IPS-15b (cell line): ENCODE measurements around the gene CLDN20.

Experiments used
- H3K27me3 ChIP-seq: one replicate; pipeline ENCODE4 v1.6.1; 2013; ENCODE audit warnings: low read length; ENCODE audit not compliant: control insufficient read depth, insufficient read depth
- H3K36me3 ChIP-seq: one replicate; pipeline ENCODE4 v1.6.1; 2013; ENCODE audit warnings: low read length; ENCODE audit not compliant: control insufficient read depth, insufficient read depth
- H3K4me1 ChIP-seq: one replicate; pipeline ENCODE4 v1.6.1; 2013; ENCODE audit warnings: mild to moderate bottlenecking, low read length; ENCODE audit not compliant: control insufficient read depth, insufficient read depth
- H3K4me3 ChIP-seq: one replicate; pipeline ENCODE4 v1.5.1; 2013; ENCODE audit warnings: low read depth, low read length
- H3K9ac ChIP-seq: one replicate; pipeline ENCODE4 v1.6.1; 2013; ENCODE audit warnings: low read depth, mild to moderate bottlenecking, low read length
- H3K9me3 ChIP-seq: one replicate; pipeline ENCODE4 v1.6.1; 2013; ENCODE audit warnings: mild to moderate bottlenecking, low read length; ENCODE audit not compliant: control insufficient read depth, insufficient read depth

CLDN20 gene

GRCh38 chr6:155314773-155315515 lies 51.1 kb downstream of the CLDN20 start:
- H3K4me3 ChIP-seq = peak overlapping the region; percentile 66
- H3K9me3 ChIP-seq = no peaks in the 10 kb centered on the region
- no peaks in the 10 kb centered on the region for H3K4me1 ChIP-seq
- no peaks in the 10 kb centered on the region for H3K27me3 ChIP-seq
- peaks cover 8% of the 10 kb centered on the region for H3K36me3 ChIP-seq
- peak overlapping the region; percentile 1 for H3K9ac ChIP-seq

- Histone ChIP-seq H3K9ac (no peak overlapping the region), H3K4me1 (no peaks in the 10 kb centered on the region), H3K36me3 (peaks cover 6% of the 10 kb centered on the region), H3K27me3 (no peaks in the 10 kb centered on the region), H3K9me3 (no peaks in the 10 kb centered on the region), H3K4me3 (peak overlapping the region; percentile 66)
Measured at GRCh38 chr6:155315516-155315871, 51.7 kb downstream of the CLDN20 start.

- Histone ChIP-seq H3K27me3 (no peaks in the 10 kb centered on the region), H3K4me3 (no peak overlapping the region), H3K9ac (no peak overlapping the region), H3K9me3 (no peaks in the 10 kb centered on the region), H3K4me1 (no peaks in the 10 kb centered on the region), H3K36me3 (peaks cover 4% of the 10 kb centered on the region)
Measured at GRCh38 chr6:155316419-155316818, 52.6 kb downstream of the CLDN20 start.

- Histone ChIP-seq H3K9me3 (no peaks in the 10 kb centered on the region), H3K4me1 (no peaks in the 10 kb centered on the region), H3K9ac (no peak overlapping the region), H3K27me3 (no peaks in the 10 kb centered on the region), H3K36me3 (peaks cover under 1% of the 10 kb centered on the region), H3K4me3 (no peak overlapping the region)
Measured at GRCh38 chr6:155317186-155317585, 53.4 kb downstream of the CLDN20 start.

GRCh38 chr6:155319902-155320301 lies 56.1 kb downstream of the CLDN20 start:
- Histone ChIP-seq H3K36me3 (no peaks in the 10 kb centered on the region), H3K9me3 (no peaks in the 10 kb centered on the region), H3K4me1 (no peaks in the 10 kb centered on the region), H3K4me3 (no peak overlapping the region), H3K27me3 (no peaks in the 10 kb centered on the region), H3K9ac (no peak overlapping the region)

- no peaks in the 10 kb centered on the region for H3K9me3 ChIP-seq
- no peak overlapping the region for H3K9ac ChIP-seq
- H3K36me3 ChIP-seq = no peaks in the 10 kb centered on the region
- no peaks in the 10 kb centered on the region for H3K27me3 ChIP-seq
- H3K4me1 ChIP-seq = peaks cover 12% of the 10 kb centered on the region
- no peak overlapping the region for H3K4me3 ChIP-seq
Measured at GRCh38 chr6:155324172-155324571, 60.4 kb downstream of the CLDN20 start.

- no peaks in the 10 kb centered on the region for H3K36me3 ChIP-seq
- H3K4me3 ChIP-seq = no peak overlapping the region
- no peak overlapping the region for H3K9ac ChIP-seq
- no peaks in the 10 kb centered on the region for H3K9me3 ChIP-seq
- no peaks in the 10 kb centered on the region for H3K27me3 ChIP-seq
- peaks cover 12% of the 10 kb centered on the region for H3K4me1 ChIP-seq
Measured at GRCh38 chr6:155324993-155325392, 61.2 kb downstream of the CLDN20 start.

- Histone ChIP-seq H3K36me3 (no peaks in the 10 kb centered on the region), H3K9ac (no peak overlapping the region), H3K4me1 (peaks cover 12% of the 10 kb centered on the region), H3K4me3 (no peak overlapping the region), H3K27me3 (no peaks in the 10 kb centered on the region), H3K9me3 (no peaks in the 10 kb centered on the region)
Measured at GRCh38 chr6:155325700-155326516, 62.1 kb downstream of the CLDN20 start.
